Panc1 (cell line): ENCODE results near the gene STX2. TPM values are rescaled to one million over a fixed set of nuclear protein-coding genes. Genes with fewer than 3 reads are reported as not detected.

ENCODE experiments used
- ATAC-seq: fragments of 200-7000 bp; cut with Tn5 transposase; 2 replicates; pipeline ENCODE4 v1.9.1; 2020; ENCODE audit warnings: mild to moderate bottlenecking, moderate library complexity
- BruUV-seq: library from RNA; stranded (reverse); fragments of 400-500 nt; replicated peaks from 2 replicates; lab custom pipeline; 2021; lab: Mats Ljungman, UMichigan
- CTCF ChIA-PET: fragments of 300-600 bp; sonication (Branson Sonifier 250); formaldehyde crosslinking; loops from one replicate; lab custom pipeline; 2022; ENCODE audit warnings: antibody characterized with exemption; lab: Charles Lee
- POLR2A ChIA-PET: fragments of 300-600 bp; sonication (Branson Sonifier 250); formaldehyde crosslinking; loops from one replicate; lab custom pipeline; 2022; ENCODE audit warnings: antibody characterized with exemption; lab: Charles Lee
- DNase-seq: peaks from one replicate; pipeline ENCODE4 v3.0.0-alpha.2; 2010; ENCODE audit warnings: low read depth, low spot score
- H3K27ac ChIP-seq: 2 replicates; pipeline ENCODE4 v1.5.1; 2011; ENCODE audit warnings: mild to moderate bottlenecking, low read length, inconsistent platforms
- H3K27me3 ChIP-seq: fragments of 200-500 bp; sonication (Bioruptor generic); 2 replicates; pipeline ENCODE4 v1.6.0; 2014; ENCODE audit warnings: low read length, inconsistent platforms; ENCODE audit not compliant: control insufficient read depth, insufficient read depth
- H3K36me3 ChIP-seq: fragments of 200-500 bp; sonication (Bioruptor generic); 2 replicates; pipeline ENCODE4 v1.5.1; 2014; ENCODE audit warnings: inconsistent platforms, mild to moderate bottlenecking, low read length, moderate library complexity; ENCODE audit not compliant: control insufficient read depth, insufficient read depth
- H3K4me1 ChIP-seq: 2 replicates; pipeline ENCODE4 v1.5.1; 2011; ENCODE audit warnings: inconsistent platforms, mild to moderate bottlenecking, low read length, moderate library complexity; ENCODE audit not compliant: control insufficient read depth, insufficient read depth
- H3K4me3 ChIP-seq, 2 experiments: 2 replicates each; pipeline ENCODE4 v1.5.1; 2011 to 2012; ENCODE audit warnings: low read depth in 2 of 2, low read length in 2 of 2, mild to moderate bottlenecking in 2 of 2, inconsistent platforms in 1 of 2, moderate library complexity in 1 of 2
- H3K9me3 ChIP-seq: fragments of 200-500 bp; sonication (Bioruptor generic); 2 replicates; pipeline ENCODE4 v1.5.1; 2014; ENCODE audit warnings: low read depth, mild to moderate bottlenecking, inconsistent platforms, low read length, moderate library complexity; ENCODE audit not compliant: control insufficient read depth, insufficient read depth
- POLR2AphosphoS5 ChIP-seq: IDR thresholded peaks from 2 replicates; pipeline ENCODE4 v1.6.1; 2012; ENCODE audit warnings: mild to moderate bottlenecking, low read depth, low read length, moderate library complexity
- SIN3A ChIP-seq: IDR thresholded peaks from 2 replicates; pipeline ENCODE4 v1.6.1; 2012; ENCODE audit warnings: low read depth, mild to moderate bottlenecking, low read length, moderate library complexity, borderline replicate concordance; ENCODE audit not compliant: insufficient read depth
- TCF7L2 ChIP-seq: IDR thresholded peaks from 2 replicates; pipeline ENCODE4 v1.6.1; 2011; ENCODE audit warnings: mild to moderate bottlenecking, low read depth, low read length, inconsistent platforms
- in situ Hi-C: cut with HindIII; loops from 2 replicates; pipeline ENCODE4 v1.10.0; 2016; ENCODE audit warnings: low sequenced_read_pairs, low pct_unique_long_range_greater_than_20kb
- intact Hi-C: fragments of 100-400 bp; cut with micrococcal nuclease; formaldehyde crosslinking; loops from one replicate; pipeline ENCODE4 v1.10.0; 2022; ENCODE audit not compliant: unreplicated experiment
- total RNA-seq: library from RNA; stranded (reverse); gene quantifications from one replicate; pipeline ENCODE4 v1.2.1, GENCODE V29; 2021; ENCODE audit not compliant: unreplicated experiment
- TF ChIP-seq, protein P1 (sequence below): fragments of 450-650 bp; IDR thresholded peaks from 2 replicates; pipeline ENCODE4 v1.5.1; 2017; ENCODE audit warnings: mild to moderate bottlenecking
- TF ChIP-seq, protein P2 (sequence below), 2 experiments: IDR thresholded peaks; 2 replicates each; pipeline ENCODE4 v1.6.1; 2011 to 2012; ENCODE audit warnings: low read depth in 2 of 2, control low read depth in 1 of 2, low read length in 1 of 2, mild to moderate bottlenecking in 1 of 2, moderate library complexity in 1 of 2; ENCODE audit not compliant: insufficient read depth in 1 of 2

STX2 gene
- total RNA-seq, 1 experiment from 2014 or later, result 34.0 TPM

DNA sequence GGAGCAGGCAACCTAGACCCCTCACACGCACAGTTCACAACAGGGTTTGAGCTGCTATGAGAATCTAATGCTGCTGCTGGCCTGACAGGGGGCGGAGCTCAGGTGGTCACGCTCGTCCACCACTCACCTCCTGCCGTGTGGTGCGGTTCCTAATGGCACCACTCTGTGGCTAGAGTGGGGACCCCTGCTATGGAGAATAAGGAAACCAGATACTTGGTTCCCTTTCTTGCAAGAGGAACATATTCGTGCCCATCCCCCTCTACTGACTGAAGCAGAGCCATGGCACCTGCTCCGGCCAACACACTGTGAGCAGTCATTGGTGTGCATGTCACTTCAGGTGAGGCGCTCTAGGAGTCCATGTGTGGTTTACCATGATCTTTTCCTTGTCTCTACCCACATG, 92.5 kb downstream of the STX2 start:
- Histone ChIP-seq H3K27ac (no peak overlapping the region), H3K9me3 (no peaks in the 10 kb centered on the region), H3K36me3 (no peaks in the 10 kb centered on the region), H3K27me3 (0 out of 2 replicates have a peak, but pooled peaks cover 5% of the 10 kb centered on the region), H3K4me1 (no peaks in the 10 kb centered on the region), H3K4me3 (no peak overlapping the region)
- TF ChIP-seq TCF7L2, result no peak
- TF ChIP-seq, protein P1, sequence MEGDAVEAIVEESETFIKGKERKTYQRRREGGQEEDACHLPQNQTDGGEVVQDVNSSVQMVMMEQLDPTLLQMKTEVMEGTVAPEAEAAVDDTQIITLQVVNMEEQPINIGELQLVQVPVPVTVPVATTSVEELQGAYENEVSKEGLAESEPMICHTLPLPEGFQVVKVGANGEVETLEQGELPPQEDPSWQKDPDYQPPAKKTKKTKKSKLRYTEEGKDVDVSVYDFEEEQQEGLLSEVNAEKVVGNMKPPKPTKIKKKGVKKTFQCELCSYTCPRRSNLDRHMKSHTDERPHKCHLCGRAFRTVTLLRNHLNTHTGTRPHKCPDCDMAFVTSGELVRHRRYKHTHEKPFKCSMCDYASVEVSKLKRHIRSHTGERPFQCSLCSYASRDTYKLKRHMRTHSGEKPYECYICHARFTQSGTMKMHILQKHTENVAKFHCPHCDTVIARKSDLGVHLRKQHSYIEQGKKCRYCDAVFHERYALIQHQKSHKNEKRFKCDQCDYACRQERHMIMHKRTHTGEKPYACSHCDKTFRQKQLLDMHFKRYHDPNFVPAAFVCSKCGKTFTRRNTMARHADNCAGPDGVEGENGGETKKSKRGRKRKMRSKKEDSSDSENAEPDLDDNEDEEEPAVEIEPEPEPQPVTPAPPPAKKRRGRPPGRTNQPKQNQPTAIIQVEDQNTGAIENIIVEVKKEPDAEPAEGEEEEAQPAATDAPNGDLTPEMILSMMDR, result no peak
- TF ChIP-seq, protein P2, sequence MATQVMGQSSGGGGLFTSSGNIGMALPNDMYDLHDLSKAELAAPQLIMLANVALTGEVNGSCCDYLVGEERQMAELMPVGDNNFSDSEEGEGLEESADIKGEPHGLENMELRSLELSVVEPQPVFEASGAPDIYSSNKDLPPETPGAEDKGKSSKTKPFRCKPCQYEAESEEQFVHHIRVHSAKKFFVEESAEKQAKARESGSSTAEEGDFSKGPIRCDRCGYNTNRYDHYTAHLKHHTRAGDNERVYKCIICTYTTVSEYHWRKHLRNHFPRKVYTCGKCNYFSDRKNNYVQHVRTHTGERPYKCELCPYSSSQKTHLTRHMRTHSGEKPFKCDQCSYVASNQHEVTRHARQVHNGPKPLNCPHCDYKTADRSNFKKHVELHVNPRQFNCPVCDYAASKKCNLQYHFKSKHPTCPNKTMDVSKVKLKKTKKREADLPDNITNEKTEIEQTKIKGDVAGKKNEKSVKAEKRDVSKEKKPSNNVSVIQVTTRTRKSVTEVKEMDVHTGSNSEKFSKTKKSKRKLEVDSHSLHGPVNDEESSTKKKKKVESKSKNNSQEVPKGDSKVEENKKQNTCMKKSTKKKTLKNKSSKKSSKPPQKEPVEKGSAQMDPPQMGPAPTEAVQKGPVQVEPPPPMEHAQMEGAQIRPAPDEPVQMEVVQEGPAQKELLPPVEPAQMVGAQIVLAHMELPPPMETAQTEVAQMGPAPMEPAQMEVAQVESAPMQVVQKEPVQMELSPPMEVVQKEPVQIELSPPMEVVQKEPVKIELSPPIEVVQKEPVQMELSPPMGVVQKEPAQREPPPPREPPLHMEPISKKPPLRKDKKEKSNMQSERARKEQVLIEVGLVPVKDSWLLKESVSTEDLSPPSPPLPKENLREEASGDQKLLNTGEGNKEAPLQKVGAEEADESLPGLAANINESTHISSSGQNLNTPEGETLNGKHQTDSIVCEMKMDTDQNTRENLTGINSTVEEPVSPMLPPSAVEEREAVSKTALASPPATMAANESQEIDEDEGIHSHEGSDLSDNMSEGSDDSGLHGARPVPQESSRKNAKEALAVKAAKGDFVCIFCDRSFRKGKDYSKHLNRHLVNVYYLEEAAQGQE (IDR thresholded peaks at IDR 0.05; ENCODE audit: insufficient read depth in 1 of 2, low read depth in 2 of 2, low read length in 1 of 2), result no peak
- TF ChIP-seq POLR2AphosphoS5, result no peak
- TF ChIP-seq SIN3A, result no peak
- in situ Hi-C loops, result loop anchor here (10.0 kb wide), 1 partner anchor 352 kb away; no protein-coding TSS in a partner anchor
- intact Hi-C loops, result no loop called here
- ChIA-PET POLR2A (no interaction called here), CTCF (no interaction called here)
- ATAC-seq, result no peak
- BruUV-seq, result no TSS peak
- DNase-seq, result no peak

DNA sequence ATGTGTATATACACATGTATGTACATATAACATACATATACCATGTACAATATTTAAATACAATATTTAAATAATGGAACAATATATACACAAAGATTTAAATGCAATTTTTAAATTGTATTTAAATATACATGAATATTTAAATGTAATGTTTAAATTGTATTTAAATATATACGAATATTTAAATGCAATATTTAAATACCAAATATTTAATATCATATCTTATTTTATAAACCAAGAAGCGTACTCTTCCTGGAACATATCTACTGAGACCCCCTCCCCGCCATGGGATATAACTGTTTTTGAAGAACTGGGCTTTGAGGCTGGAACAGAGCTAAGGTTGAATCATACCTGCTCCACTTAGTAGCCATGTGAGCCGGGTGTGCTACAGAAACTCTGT, 93.1 kb downstream of the STX2 start:
- no peak for ATAC-seq
- TF ChIP-seq SIN3A (no peak), TCF7L2 (no peak), POLR2AphosphoS5 (no peak)
- TF ChIP-seq, protein P2 (IDR thresholded peaks at IDR 0.05; ENCODE audit: insufficient read depth in 1 of 2, low read depth in 2 of 2, low read length in 1 of 2), result no peak
- TF ChIP-seq, protein P1, result no peak
- H3K4me3 ChIP-seq, result no peak overlapping the region
- in situ Hi-C loops, result loop anchor here (10.0 kb wide), 1 partner anchor 351 kb away; no protein-coding TSS in a partner anchor
- CTCF ChIA-PET, result no interaction called here
- intact Hi-C loops, result no loop called here
- POLR2A ChIA-PET, result no interaction called here
- no peaks in the 10 kb centered on the region for H3K36me3 ChIP-seq
- H3K27me3 ChIP-seq, result 0 out of 2 replicates have a peak, but pooled peaks cover 5% of the 10 kb centered on the region
- H3K27ac ChIP-seq, result no peak overlapping the region
- no peaks in the 10 kb centered on the region for H3K9me3 ChIP-seq
- no peak for DNase-seq
- no TSS peak for BruUV-seq
- no peaks in the 10 kb centered on the region for H3K4me1 ChIP-seq
